ENCODE results near the gene CA14. TPM values are rescaled to one million over a fixed set of nuclear protein-coding genes. Genes with fewer than 3 reads are reported as not detected.
A peak's percentile ranks its signal among the peaks of the same experiment; 100 is the strongest.

Gene CA14
- total and polyA plus RNA-seq, 9 of the 15 experiments (the other 6 are each of a cell fraction or from before 2014, with no cell fraction given), result 0.13 to 0.57 (median 0.26) TPM; not detected in 1

DNA sequence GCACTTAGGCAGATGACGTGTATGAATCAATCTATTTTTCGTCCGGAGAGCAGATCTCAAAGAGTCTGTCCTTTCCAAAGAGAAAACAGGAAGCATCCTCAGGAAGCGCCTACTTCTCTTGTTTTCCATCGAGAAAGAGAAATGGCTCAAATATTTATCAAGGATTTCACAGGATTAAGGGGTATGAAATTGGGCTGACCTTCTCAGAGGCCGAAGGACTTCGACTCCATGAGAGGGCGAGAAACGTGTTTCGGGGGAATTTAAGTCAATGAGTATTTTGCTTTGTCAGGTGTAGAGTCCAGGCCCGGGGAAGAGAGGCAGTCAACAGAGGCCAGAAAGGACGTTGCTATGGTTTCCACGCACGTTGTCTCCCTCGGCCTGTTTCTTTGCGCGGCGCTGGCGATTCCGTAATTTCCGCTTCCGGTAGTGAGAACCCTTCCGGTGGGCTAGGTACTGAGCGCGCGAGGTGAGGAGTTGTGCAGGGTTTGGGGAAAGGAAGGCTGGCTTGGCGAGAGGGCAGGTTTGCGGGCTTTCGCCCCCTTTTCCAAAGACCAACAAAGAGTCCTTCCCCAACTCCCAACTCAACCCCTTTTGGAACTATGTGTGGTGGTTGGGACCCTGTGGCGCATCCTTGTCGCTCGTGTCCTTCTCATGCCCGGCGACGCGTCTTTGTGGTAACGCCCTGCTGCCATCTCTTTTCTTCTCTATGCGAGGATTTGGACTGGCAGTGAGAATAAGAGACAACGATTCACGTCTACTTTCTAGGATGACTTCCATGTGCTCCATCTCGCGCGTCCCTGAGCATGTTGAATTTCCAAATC lies 36.1 kb downstream of the CA14 start, which contains the start of gene MRPS21 (continued):
- TF ChIP-seq, protein P1, sequence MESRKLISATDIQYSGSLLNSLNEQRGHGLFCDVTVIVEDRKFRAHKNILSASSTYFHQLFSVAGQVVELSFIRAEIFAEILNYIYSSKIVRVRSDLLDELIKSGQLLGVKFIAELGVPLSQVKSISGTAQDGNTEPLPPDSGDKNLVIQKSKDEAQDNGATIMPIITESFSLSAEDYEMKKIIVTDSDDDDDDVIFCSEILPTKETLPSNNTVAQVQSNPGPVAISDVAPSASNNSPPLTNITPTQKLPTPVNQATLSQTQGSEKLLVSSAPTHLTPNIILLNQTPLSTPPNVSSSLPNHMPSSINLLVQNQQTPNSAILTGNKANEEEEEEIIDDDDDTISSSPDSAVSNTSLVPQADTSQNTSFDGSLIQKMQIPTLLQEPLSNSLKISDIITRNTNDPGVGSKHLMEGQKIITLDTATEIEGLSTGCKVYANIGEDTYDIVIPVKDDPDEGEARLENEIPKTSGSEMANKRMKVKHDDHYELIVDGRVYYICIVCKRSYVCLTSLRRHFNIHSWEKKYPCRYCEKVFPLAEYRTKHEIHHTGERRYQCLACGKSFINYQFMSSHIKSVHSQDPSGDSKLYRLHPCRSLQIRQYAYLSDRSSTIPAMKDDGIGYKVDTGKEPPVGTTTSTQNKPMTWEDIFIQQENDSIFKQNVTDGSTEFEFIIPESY (CRISPR knock-in tag; IDR thresholded peaks at IDR 0.05), result 0 out of 2 replicates have a peak, but pooled peaks have one; percentile 54
- TF ChIP-seq, protein P2, sequence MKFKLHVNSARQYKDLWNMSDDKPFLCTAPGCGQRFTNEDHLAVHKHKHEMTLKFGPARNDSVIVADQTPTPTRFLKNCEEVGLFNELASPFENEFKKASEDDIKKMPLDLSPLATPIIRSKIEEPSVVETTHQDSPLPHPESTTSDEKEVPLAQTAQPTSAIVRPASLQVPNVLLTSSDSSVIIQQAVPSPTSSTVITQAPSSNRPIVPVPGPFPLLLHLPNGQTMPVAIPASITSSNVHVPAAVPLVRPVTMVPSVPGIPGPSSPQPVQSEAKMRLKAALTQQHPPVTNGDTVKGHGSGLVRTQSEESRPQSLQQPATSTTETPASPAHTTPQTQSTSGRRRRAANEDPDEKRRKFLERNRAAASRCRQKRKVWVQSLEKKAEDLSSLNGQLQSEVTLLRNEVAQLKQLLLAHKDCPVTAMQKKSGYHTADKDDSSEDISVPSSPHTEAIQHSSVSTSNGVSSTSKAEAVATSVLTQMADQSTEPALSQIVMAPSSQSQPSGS (CRISPR knock-in tag; IDR thresholded peaks at IDR 0.05), result no peak
- no peak for TF ChIP-seq KLF16 (IDR thresholded peaks at IDR 0.05)
- TF ChIP-seq, protein P3, sequence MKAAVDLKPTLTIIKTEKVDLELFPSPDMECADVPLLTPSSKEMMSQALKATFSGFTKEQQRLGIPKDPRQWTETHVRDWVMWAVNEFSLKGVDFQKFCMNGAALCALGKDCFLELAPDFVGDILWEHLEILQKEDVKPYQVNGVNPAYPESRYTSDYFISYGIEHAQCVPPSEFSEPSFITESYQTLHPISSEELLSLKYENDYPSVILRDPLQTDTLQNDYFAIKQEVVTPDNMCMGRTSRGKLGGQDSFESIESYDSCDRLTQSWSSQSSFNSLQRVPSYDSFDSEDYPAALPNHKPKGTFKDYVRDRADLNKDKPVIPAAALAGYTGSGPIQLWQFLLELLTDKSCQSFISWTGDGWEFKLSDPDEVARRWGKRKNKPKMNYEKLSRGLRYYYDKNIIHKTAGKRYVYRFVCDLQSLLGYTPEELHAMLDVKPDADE (conservative IDR thresholded peaks at IDR 0.05; ENCODE audit: control insufficient read depth, low read depth, low read length), result 0 out of 2 replicates have a peak, but pooled peaks have one; percentile 51
- TF ChIP-seq NFE2 (IDR thresholded peaks at IDR 0.05; ENCODE audit: low read depth), result peak; percentile 52; the same call in 1 of the 2 replicates
- TF ChIP-seq MXI1 (IDR thresholded peaks at IDR 0.05; ENCODE audit: low read depth, low read length), result peak; percentile 90
- no peak; the same call in 1 of the 2 replicates for TF ChIP-seq ZNF263 (CRISPR knock-in tag; IDR thresholded peaks at IDR 0.05; ENCODE audit: borderline replicate concordance)
- TF ChIP-seq FOXM1 (IDR thresholded peaks at IDR 0.05; ENCODE audit: low read depth), result no peak
- no peak for TF ChIP-seq FOXM1 (CRISPR knock-in tag; IDR thresholded peaks at IDR 0.05; ENCODE audit: low read depth)
- TF ChIP-seq SMARCE1 (IDR thresholded peaks at IDR 0.05), result no peak
- TF ChIP-seq RFX1 (IDR thresholded peaks at IDR 0.05), result peak; percentile 98
- no peak for TF ChIP-seq DIDO1 (tag; IDR thresholded peaks at IDR 0.05; ENCODE audit: low read depth)
- TF ChIP-seq, protein P4, sequence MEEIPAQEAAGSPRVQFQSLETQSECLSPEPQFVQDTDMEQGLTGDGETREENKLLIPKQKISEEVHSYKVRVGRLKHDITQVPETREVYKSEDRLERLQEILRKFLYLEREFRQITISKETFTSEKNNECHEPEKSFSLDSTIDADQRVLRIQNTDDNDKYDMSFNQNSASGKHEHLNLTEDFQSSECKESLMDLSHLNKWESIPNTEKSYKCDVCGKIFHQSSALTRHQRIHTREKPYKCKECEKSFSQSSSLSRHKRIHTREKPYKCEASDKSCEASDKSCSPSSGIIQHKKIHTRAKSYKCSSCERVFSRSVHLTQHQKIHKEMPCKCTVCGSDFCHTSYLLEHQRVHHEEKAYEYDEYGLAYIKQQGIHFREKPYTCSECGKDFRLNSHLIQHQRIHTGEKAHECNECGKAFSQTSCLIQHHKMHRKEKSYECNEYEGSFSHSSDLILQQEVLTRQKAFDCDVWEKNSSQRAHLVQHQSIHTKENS (CRISPR knock-in tag; IDR thresholded peaks at IDR 0.05), result no peak
- TF ChIP-seq, protein P5, sequence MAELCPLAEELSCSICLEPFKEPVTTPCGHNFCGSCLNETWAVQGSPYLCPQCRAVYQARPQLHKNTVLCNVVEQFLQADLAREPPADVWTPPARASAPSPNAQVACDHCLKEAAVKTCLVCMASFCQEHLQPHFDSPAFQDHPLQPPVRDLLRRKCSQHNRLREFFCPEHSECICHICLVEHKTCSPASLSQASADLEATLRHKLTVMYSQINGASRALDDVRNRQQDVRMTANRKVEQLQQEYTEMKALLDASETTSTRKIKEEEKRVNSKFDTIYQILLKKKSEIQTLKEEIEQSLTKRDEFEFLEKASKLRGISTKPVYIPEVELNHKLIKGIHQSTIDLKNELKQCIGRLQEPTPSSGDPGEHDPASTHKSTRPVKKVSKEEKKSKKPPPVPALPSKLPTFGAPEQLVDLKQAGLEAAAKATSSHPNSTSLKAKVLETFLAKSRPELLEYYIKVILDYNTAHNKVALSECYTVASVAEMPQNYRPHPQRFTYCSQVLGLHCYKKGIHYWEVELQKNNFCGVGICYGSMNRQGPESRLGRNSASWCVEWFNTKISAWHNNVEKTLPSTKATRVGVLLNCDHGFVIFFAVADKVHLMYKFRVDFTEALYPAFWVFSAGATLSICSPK (IDR thresholded peaks at IDR 0.05; ENCODE audit: borderline replicate concordance), result no peak
- no peak for TF ChIP-seq PYGO2 (tag; IDR thresholded peaks at IDR 0.05)

Data from K562 (cell line).